GM08714 (cell line): Measurements from ENCODE around the gene DUSP7.

Experiments
- H3K4me3 ChIP-seq: fragments of 200-500 bp; sonication (Bioruptor generic); 2 replicates; pipeline ENCODE4 v1.5.1; 2014; ENCODE audit warnings: mild to moderate bottlenecking, low read length, inconsistent platforms
- ZNF274 ChIP-seq: IDR thresholded peaks from 2 replicates; pipeline ENCODE4 v1.6.1; 2012; ENCODE audit warnings: mild to moderate bottlenecking, low read depth, low read length

Gene DUSP7

GRCh38 chr3:52012699-52013098 is 43.7 kb downstream of the DUSP7 start:
- no peak for TF ChIP-seq ZNF274
- no peak overlapping the region for H3K4me3 ChIP-seq

GRCh38 chr3:52010431-52010830 is 45.9 kb downstream of the DUSP7 start:
- TF ChIP-seq ZNF274: no peak
- H3K4me3 ChIP-seq: no peak overlapping the region

DNA sequence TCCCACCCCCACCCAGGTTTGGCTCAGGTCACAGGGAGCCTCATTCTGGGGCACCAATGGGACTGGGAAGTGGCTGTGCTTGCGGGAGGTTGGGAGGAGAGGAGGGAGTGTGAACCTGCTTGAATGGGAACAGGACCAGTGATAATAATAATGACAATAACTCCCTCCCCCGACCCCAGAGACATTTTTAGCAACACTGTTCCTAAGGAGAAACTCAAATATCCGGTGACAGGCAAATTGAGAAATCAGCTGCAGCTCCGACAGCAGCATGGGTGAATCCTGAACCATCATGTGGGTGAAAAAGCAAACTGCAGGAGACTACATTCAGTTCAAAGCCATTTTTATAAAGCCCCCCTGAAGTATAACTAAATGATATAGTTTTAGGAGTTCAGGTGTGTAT is 49.1 kb downstream of the DUSP7 start:
- TF ChIP-seq ZNF274: no peak
- no peak overlapping the region for H3K4me3 ChIP-seq

GRCh38 chr3:52006820-52007133 is 49.6 kb downstream of the DUSP7 start:
- TF ChIP-seq ZNF274: no peak
- H3K4me3 ChIP-seq: no peak overlapping the region

- TF ChIP-seq ZNF274: no peak
- no peak overlapping the region for H3K4me3 ChIP-seq
These were observed 50.2 kb downstream of the DUSP7 start for GRCh38 chr3:52006017-52006819.

GRCh38 chr3:52005571-52005986 is 50.8 kb downstream of the DUSP7 start:
- no peak overlapping the region for H3K4me3 ChIP-seq
- TF ChIP-seq ZNF274: no peak

DNA sequence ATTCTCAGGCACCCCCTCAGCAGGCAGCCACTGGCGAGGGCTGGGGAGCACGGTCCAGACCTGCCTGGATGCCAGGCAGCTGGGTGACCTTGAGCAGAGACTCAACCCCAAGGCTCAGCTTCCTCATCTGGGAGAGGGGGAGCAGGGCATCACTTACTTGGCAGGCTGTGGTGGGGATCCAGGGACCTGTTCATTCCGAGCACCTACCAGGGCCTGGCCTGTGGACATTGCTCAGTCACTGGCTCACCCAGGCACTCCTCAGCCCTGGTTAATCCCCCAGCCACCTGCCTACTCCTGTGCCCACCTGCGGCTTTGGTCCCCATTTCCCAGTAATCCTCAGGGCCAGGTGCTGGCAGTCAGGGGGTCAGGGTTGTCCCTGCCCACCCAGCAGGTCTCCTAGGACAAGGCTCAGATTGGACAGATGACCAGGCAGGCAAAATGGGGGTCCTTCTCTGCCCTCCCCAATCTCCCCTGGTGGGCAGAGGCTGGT is 51.4 kb downstream of the DUSP7 start:
- no peak overlapping the region for H3K4me3 ChIP-seq
- TF ChIP-seq ZNF274: no peak

DNA sequence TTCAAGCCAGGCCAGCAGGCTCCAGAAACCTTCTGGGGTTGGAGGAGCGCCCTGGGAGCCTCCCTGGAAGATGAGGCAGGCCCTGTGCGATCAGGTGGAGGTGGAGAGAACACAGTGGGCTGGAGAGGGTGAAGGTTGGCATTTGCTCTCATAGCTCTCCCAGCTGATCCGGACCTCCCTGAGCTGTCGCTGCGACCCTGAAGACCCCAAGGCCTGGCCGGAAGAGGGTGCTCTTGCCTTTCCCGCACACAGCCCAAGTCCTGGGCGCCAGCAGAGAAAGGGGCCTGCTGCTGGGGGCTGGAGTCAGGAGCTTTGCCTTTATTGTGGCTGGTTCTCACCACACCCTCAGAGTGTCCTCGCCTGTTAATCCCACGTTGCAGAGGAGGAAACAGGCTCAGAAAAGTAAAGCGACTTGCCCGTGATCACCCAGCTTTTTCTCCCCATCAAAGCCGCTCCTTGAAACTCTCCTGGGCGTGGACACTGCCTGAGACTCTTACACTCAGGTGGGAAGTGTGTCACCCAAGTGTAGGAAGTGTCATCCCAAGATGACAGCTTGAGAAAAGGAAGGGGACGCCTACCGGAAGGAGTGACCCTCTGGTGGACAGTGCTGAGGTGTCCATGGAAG is 52.1 kb downstream of the DUSP7 start:
- no peak for TF ChIP-seq ZNF274
- H3K4me3 ChIP-seq: no peak overlapping the region

GRCh38 chr3:52002748-52003147 is 53.6 kb downstream of the DUSP7 start:
- H3K4me3 ChIP-seq: no peak overlapping the region
- TF ChIP-seq ZNF274: no peak

DNA sequence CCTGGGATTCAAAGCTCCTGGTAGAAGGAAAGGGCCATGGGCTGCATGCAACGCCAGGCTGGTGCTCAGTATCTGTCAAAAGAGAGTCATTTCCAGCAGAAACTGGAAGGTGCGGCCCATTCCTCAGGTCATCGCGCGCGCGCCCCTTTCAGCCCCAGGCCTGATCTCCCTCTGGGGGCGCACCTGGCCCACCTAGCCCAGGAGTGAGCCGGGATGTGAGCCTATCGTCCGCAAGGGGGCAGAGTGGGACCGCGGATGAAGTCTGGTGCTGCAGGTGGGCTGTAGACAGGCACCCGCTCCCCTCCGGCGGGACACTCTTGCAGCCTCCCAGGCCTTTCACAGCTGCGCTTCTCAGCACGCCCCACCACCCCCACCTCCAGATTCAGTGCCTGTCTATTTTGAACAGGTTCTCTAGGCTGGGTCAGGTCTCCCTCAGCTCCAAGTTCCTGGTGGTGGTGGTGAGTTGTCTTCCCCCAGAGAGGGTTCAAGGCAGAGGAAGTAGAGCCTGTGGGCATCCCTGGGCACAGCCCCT is 54.9 kb downstream of the DUSP7 start:
- H3K4me3 ChIP-seq: no peak overlapping the region
- TF ChIP-seq ZNF274: no peak

GRCh38 chr3:51999846-52000245 is 56.5 kb downstream of the DUSP7 start:
- no peak overlapping the region for H3K4me3 ChIP-seq
- no peak for TF ChIP-seq ZNF274
